GM12872 (cell line): Measurements from ENCODE around the gene RNPEP.

Experiments used
- CTCF ChIP-seq: IDR thresholded peaks from 3 replicates; pipeline ENCODE4 v1.5.1; 2011; ENCODE audit warnings: low read depth, mild to moderate bottlenecking, low read length, moderate library complexity; ENCODE audit not compliant: insufficient read depth

The RNPEP gene

GRCh38 chr1:202046748-202047708 is 64.6 kb downstream of the RNPEP start:
- no peak for TF ChIP-seq CTCF

- no peak for TF ChIP-seq CTCF
Observed at GRCh38 chr1:202047977-202048376, 65.5 kb downstream of the RNPEP start.

- no peak for TF ChIP-seq CTCF
Observed at GRCh38 chr1:202049129-202049528, 66.7 kb downstream of the RNPEP start.

GRCh38 chr1:202054094-202054493 is 71.6 kb downstream of the RNPEP start:
- TF ChIP-seq CTCF = no peak
